GM12874 (cell line): Measurements from ENCODE around the gene ARID3B.

Source experiments
- CTCF ChIP-seq: IDR thresholded peaks from 2 replicates; pipeline ENCODE4 v1.5.1; 2011; ENCODE audit warnings: low read depth, mild to moderate bottlenecking, control low read depth, low read length, moderate library complexity; ENCODE audit not compliant: insufficient read depth

ARID3B gene

GRCh38 chr15:74555192-74555591 lies 14.2 kb downstream of the ARID3B start:
- no peak for TF ChIP-seq CTCF

DNA sequence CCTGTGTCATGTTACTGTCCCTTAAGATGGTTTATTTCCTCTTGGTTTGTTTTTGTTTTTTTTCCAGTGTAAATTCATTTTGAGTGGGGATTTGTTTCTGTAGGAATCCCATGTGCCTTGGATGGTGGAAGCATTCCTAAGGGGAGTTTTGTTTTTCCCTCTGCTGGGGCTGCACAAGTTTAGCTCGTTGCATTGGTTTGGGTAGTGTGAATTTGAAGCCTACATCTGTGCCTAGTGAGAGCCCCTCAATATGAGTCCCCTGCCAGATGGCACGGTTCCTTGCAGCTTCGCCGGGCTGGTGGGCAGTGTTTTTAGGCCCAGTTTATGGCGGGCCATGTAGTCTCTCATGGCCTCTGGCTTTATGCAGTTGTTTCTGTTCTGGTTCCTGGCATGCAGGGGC lies 17.7 kb downstream of the ARID3B start:
- no peak for TF ChIP-seq CTCF

DNA sequence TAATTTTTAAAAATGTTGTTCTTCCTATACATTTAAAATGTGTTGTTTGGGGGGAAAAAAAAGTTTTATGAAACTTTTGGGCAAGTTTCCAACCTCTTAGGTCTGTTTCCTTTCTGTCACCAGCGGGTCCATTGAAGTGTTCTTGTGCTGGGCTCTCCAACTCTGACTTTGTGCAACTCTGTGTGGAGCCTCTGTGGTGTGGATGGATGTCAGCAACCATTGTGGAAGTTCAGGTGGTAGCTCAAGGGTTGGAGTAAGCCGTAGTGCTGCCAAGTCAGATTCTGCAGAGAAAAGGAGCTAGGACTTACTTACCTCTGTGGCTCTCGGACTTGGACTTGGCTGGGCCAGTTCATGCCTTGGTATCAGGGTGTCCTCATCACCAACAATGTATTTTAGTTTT lies 22.4 kb downstream of the ARID3B start:
- no peak for TF ChIP-seq CTCF

DNA sequence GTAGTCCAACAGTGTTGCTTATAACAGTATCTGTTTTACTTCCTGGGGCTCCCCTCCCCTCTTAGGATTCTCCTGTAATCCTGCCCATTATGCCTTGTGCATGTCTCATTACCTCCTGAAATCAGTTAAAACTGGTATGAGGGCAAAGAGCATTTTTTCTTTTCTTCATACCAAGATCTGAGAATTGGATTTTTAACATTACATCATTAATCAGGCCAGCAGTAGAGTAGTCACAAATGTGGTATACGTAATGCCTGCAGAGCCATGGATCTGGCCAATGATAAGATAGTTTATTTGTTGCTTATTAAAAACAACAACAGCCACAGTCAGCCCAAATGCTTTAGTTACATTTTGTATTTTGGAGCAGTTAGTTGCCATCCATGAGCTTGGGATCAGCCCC lies 23.2 kb downstream of the ARID3B start:
- no peak for TF ChIP-seq CTCF

- TF ChIP-seq CTCF = no peak
Observed at GRCh38 chr15:74565381-74566085, 24.5 kb downstream of the ARID3B start.

DNA sequence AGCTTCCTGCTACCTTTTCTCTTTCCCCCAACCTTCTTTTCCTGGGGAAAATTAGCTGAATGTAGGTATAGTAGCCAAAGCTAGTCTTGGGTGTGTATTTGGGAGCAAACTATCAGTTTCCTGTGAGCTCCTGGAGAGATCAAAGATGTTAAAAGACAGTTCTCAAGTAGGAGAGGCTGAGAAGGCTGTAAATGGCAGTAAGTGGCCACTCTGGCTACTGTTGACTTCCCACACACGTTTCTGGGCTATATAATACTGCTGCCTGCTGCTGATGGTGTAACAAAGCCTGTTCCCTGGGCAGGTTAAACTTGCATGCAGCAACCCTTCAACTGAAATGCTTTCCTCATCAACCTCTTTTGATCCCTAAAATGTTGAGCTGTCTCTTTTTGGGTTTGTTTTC lies 27.6 kb downstream of the ARID3B start:
- no peak for TF ChIP-seq CTCF

DNA sequence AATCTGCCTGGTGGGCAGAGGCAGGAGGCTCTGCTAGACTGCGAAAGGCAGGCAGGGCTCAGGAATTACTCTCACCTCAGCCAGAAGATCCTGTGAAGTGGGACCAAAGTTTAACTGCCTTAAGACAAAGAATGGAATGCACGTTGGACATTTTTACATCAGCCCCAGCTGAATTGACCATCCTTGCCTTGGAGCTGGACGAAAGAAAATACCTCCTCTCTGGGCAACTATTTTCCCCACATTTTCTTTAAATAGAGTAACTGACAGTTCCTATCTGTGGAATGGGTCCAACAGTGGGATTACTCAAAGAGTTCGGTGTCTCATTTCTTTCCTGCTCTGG lies 28.7 kb downstream of the ARID3B start:
- TF ChIP-seq CTCF = no peak
